ENCODE data around the gene SMAD9.
"Not testable (repeated sequence)": the region's sequence is repeated elsewhere in the genome, so short reads cannot be mapped to it uniquely, and the experiment has no call there.

SMAD9 gene

DNA sequence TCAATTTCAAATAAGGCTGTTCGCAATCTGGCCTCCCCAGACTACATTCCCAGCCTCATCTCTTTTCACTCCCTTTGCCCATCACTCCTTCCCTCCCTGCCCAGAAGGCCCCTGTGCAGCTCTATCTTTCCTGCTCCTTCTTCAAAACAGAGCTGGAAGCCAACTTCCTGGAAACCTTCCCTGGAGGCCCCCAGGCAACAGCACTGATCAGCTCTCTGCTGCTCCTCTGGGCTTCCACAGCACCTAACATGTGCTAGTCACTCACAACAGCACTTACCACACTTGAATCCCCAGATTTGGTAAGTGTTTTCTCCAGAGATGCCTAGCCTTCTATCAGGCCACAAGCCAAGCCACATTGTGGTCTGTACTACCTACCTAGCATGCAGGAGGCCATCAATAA, 9.5 kb downstream of the SMAD9 start:
- no peak for DNase-seq

DNA sequence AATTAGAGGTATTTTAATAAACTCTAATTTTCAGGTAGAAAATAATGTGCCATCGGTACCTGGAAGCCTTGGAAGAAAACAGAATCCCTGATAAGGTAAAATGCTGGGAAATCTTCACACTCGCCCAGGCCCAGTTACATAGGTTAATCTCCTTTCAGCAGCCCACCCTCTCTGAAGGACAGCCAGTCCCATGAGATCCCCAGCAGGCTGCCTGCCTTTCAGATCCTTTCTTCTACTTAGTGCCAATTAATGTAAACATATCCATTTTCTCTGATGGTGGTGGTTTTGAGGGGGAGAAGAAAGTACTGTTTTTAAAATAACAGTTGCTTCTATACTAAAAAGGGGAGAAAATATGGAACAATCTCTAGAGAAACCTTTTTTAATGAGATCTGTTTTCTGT, 12.2 kb downstream of the SMAD9 start:
- DNase-seq, result peak; percentile 52

DNA sequence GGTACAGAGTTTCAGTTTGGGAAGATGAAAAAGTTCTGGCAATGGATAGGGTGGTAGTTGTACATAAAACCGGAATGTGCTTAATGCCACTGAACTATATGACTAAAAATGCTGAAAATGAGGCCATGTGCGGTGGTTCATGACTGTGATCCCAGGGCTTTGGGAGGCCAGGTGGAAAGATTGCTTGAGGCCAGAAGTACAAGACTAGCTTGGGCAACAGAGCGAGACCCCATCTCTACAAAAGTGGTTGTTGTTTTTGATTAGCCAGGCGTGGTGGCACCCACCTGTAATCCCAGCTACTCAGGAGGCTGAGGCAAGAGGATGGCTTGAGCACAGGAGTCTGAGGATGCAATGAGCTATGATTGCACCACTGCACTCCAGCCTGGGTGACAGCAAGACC, 12.8 kb downstream of the SMAD9 start:
- no peak for DNase-seq

DNA sequence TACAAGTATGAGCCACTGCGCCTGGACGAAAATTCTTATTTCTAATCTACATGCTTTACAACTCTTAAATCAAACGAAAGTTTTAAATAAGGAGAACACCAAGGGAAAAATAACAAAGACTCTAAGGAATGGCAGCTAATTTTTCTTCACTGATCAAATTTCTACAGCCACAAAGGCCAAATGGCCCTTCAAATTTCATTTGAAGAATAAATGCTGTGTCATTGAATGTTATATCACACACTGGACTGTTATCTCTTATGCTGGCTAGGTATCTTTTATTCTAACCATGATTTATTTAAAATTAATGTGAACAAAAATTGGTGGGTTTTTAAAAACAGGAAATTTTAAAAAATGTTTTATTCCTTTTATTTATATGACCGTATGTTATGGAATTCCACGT, 14.1 kb downstream of the SMAD9 start:
- DNase-seq, result no peak

DNA sequence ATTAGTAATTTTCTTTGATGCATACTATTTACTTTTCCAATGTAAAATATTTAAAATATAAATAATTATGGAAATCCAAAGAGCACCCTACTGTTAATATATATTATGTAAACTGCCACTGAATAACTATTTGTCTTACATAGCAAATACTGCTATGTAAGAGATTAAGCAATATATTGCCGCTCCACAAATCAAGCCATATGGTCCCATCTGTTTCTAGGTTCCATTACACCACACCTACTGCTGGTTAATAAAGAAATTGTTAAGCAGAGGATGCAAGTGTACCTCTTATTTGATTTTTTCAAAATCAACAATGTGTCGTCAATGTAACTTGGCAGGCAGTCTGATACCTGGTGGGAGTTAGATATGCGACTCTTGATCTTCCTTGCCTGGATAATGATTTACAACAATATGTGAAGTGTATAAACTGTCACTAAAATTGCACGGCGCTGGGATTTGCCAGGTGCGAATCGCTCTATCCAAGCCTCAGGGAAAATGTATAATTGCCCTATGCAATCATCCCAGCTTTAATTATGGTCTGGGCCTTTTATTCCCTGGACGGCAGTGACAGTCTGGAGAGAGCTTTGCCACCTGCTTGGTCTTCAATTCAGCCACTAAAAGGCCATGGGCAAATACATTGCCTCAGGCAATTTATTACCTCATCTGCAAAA, 16.0 kb downstream of the SMAD9 start:
- DNase-seq, result peak; percentile 86

DNA sequence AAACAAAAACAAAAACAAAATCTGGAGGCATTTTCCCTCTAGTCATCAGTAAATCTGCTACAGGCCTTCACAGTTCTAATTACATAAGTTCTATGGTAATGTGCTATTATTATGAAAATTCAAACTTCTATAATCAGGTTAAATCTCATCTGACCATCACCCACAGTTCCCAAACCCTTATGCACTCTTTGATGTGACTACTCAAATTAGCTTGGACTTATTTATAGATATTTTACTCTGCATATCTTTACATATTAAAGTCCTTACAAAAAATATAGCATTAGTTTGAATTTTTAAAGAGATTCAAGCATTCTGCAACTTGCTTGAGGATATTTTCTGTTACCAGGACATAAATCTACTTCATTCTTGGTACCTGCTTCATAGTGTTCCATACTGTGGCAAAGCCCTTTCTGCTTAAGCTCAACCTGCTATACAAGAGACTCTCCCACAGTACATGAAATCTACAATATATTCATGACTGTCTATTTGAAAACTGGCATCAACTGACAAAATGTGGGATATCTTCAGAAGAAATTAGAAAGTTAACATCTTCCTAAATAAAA, 22.9 kb downstream of the SMAD9 start:
- DNase-seq, result no peak

DNA sequence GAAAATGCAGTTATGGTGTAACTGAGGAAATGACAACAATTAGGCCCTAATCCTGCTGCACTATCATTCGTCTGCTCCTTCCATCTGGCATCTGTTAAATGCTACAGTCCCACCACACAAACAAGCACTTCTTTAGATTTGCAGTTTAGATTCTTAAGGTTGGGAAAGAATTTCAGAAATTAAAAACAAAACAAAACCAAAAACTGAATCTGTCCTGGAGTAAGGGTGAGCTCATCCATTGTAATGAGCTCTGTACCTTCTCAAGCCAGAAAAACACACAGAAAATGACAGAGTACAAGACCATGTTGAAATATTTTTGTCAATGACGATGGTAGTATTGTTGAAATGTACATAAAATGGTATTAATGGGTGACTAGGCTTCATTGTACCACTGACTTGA, 28.3 kb downstream of the SMAD9 start:
- no peak for DNase-seq

DNA sequence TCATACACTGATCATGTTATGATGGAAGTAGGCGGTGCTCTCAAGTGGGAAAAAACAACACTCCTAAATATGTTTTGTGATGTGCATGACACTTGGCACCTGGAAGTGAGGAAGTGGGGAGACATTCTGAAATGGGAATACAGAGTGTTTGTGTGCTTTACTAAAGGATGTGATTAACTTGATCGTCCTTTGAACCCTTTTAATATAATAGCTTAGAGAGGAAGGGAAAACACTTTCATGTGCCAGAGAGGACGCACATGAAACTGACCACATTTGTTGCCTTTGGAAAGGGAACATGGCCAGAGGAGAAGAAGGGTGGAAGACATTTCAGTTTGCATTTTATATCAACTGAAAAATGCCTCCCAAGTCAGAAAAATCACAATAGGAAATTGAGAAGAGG, 31.4 kb downstream of the SMAD9 start:
- no peak for DNase-seq

DNA sequence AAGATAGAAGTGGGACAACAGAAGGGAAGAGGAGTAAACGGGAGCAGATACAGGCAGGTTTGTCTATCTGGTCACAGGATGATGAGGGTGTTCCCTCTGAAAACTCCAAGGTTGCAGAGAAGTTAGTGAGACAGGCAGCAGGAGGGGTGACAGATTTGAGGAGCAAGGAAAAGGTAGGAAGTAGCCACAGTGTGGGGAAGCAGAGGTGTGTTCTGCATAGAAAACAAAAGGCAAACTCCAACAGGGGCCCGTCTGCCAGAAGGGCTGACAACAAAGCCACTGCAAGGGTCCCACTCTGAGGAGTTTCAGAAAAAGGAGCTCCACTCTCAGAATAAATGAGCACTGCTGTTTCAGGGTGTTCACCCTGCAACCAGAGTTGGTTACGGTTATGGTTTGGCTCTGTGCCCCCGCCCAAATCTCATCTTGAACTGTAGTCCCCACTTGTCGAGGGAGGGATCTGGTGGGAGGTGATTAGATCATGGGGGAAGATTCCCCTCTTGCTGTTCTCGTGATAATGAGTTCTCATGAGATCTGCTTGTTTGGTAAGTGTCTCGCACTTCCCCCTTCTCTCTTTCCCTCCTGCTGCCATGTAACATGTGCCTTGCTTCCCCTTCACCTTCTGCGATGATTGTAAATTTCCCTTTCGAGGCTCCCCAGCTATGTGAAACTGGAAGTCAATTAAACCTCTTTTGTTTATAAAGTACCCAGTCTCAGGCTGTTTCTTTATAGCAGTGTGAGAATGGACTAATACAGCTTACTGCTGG, 32.1 kb downstream of the SMAD9 start:
- no peak for DNase-seq

DNA sequence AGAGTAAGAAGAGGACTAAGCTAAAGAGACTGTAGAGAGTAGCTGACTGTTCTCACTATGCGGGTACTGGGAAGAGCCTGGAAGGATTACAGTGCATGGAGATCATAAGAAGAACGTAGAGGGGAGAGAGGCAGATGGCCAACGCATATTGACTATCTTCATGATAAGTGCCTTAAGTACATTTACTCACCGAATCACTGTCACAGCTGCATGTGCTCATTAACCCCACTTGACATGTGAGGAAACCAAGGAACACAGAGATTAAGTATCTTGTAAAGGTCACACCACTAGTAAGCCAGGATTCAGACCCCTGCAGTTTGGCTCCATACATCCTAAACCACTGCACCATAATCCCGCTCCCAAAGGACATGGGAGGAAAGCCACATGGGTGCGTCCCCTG, 34.1 kb downstream of the SMAD9 start:
- peak; percentile 42 for DNase-seq

DNA sequence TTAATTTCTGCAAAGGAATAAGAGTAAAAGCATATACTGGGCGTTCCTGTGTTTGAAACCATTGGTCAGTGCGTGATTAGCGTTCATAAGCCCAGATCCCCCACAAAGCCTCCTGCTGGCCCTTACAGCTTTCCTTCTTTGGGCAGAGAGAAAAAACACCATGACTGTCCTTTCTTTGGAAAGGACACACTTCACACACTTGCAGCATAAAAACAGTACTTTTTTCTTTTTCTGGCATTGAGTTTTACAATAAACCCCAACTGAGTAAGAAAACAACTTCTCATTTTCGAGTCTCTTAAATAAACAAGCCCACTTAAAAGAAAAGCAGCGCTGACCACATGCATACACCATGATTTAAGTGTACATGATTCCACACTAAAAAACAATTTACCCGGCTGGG, 35.8 kb downstream of the SMAD9 start:
- DNase-seq, result no peak

DNA sequence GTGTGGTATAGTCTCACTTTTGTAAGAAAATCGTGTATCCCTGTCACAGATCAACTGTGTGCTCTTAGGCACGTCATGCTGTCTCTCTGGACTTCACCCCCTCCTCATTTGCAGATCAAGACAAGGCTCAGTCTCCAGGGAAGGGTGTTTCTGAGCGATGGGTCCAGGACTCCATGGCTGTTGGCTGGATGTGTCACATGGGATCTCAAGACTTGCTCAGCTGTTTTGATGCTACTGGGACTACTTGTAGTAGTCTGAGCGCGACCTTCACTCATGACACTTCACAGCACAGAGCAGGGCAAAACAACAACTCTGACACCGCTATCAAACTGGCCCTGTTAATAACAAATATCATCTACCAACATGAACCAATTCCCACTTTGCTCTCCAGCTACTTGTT, 36.2 kb downstream of the SMAD9 start:
- DNase-seq, result peak; percentile 59

DNA sequence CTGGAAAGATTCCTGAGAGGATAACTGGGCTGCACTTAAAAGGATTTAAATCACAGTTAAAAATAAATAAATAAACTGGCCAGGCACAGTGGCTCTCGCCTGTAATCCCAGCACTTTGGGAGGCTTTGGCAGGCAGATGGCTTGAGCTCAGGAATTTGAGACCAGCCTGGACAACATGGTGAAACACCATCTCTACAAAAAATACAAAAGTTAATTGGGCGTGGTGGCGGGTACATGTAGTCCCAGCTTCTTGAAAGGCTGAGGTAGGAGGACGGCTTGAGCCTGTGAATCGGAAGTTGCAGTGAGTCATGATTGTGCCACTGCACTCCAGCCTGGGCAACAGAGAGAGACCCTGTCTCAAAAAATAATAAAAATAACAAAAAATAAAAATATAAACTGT, 36.6 kb downstream of the SMAD9 start:
- DNase-seq, result not testable (repeated sequence)

DNA sequence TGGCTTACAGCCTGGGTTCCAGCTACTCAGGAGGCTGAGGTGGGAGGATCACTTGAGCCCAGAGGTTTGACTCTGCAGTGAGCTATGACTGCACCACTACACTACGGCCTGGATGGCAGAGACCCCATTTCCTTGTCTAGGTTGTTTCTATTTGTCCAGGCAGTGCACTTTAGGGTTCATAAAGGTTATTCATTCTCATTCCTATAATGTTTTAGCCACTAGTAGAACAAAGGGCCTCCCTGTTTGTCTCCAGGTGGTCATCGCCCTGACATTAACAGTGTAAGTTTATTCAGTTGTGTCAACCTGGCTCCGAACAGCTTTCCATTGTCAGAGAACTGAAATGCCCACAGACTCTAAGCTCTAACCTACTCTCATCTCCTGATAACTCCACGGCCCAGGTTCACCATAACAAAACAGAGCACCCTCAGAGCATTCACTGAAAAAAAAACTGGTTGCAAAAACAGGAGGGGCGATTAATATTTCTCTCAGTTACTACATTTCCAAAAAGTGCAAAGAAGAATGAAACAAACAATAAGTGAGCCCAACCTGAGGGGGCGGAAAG, 37.1 kb downstream of the SMAD9 start:
- no peak for DNase-seq

DNA sequence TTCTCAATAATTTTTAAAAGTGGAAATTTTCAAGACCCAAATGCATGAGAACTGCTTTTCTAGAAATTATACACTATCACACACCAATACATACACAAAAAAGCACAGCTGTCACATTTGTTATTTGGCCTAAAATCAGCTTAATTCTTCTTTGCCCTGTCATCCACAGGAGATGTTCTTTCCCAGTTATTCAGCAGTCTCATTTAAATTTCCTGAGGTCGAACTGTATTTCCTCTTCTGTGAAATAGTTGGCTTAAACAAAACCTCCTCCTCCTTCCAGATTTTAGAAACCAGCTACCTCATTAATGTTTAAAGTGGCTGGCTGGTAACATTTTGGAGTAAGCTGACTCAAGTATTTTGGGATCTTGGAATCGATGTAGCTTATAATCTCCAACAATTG, 39.1 kb downstream of the SMAD9 start:
- DNase-seq, result no peak

DNA sequence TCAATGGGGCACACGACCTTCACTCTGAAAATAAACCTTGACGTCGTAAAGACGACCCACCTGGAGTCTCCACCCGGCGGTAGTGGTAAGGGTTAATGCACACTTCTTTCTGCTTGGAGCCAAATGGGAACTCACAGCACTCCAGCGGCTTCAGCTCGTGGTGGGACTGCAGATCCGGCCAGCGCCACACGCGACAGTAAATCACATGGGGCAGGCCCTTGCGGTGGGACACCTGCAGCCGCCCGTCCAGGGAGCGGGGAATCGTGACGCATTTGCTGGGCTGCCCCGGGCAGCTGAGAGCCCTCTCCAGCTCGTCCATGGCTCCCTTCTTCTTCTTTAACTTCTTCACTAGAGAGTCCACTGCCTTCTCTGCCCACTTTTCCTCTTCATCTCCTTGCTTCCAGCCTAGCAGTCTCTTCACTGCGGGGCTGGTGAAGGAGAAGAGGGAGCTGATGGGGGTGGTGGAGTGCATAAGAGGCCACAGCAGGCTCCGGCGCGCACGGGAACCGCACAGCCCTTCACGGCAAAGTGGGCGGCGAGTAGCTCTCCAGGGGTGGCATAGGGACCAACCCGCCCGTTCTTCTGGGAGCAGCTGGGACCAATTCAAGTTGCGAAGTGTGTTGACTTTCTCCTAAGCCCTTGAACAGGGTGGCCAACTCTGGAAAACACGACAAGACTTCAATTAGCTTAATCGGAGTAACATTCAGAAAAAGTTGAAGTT, 40.7 kb downstream of the SMAD9 start:
- DNase-seq, result no peak

DNA sequence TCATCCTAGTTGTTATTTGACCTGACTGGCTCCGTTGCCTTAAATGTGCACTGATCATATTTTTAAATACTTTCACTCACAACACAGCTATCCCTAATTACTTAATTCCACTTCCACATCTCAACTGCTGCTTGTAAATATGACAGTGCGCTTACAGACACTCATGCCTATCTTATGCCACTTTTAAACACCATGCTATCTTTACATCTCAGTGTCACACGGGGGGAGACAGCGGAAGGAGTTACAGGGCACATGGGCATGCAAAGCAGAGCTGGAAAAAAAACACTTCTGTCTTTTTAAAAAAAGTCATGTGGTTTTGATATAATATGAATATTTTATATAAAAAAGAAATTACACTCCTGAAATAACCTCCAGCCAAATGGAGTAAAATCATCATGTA, 44.1 kb downstream of the SMAD9 start:
- no peak for DNase-seq

DNA sequence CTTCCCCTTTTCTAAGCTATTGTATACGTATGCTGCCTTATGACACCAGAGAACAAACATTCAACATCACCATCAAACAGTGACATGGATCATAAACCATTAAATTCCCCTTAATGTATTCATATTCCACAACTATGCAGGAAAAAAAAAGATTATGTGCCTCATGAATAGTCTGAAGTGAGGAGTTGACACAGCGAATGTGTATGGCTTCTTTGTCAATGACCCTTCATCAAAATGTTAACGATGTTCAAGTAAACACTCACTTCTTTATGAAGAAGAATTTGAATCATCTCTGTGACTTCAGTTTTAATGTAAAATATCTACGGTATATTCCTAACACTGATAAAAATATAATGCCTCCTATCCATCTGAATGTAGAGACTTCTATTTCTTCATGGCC, 44.6 kb downstream of the SMAD9 start:
- DNase-seq, result no peak

DNA sequence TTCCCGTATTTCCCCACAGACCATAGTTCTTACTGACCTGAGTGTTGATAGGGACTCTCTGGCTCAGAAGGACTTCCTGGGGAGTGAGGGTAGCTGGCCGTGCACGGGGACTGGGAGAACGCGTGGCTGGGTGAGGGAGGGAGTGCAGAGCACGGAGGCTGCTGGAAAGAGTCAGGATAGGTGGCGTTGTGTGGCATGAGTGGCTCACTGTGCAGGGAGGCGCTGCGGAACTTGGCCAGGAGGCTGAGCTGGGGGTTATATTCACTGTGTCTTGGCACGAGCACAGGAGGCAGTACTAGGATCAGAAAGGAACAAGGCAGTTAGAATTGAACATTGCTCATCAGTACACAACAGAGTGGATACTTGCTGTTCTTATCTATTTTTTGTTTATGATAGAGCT, 47.4 kb downstream of the SMAD9 start:
- DNase-seq, result no peak

DNA sequence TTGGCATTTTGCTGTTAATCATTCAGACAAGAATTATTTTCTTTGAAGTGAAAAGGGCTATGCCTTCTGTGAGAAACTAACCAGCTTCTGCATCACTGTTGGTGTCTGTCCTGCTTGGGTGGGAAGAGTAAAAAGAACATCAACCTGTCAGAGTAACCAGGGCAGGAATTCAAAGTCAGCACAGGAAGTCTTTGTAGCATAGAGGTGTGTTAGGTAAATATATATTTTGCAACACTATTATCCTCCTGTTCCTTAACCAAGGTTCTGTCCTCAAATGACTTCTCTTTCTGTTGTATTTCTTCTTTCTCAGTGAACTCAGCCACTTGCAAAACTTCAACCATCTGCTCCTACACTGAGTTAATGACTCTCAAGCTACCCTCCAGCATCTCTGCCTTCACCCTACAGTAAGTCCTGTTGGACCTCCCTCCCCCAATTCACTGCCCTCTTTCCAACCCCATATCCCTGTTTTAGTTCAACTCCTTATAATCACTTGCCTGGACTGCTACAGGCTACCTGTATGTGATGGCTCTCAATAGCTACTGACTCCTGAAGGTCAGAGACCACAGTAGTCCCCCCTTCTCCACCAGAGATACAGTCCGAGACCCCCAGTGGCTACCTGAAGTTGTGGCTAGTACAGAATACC, 49.9 kb downstream of the SMAD9 start:
- no peak for DNase-seq

DNA sequence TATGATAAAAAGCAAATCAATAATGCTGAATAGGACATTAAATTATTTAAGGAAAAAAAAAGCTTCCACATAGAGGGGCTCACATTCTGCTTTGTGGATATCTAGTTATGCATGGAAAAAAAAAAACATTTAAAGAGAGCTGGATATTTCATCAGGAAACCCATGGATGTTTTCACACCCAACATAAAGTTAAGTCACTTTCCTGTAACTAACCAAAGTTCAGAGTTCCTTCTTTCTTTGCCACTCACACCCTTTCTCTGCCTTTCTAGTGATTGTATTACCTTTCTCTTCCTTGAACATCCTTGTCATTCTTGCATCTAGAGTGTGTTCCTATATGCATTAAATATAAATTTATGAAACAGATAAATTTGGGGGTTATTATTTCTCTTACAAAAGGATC, 53.8 kb downstream of the SMAD9 start:
- no peak for DNase-seq

DNA sequence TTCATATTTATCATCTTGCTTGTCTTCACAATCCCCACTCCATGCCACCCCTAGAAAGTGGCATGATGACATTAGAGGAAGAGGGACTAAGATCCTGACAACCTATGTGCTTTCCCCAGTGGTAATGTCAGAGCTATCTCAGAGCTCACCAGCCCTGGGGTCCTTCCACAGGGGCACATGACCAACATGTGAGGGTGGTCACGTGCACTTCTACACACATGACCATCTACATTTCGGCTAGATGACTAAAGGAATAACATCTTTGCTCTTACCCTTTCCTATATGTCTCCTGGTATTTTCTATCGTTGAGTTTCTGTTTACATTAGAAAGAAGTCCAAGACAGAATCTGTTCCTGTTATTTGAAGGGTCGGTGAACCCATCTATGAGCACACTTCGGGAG, 54.8 kb downstream of the SMAD9 start:
- DNase-seq, result no peak

DNA sequence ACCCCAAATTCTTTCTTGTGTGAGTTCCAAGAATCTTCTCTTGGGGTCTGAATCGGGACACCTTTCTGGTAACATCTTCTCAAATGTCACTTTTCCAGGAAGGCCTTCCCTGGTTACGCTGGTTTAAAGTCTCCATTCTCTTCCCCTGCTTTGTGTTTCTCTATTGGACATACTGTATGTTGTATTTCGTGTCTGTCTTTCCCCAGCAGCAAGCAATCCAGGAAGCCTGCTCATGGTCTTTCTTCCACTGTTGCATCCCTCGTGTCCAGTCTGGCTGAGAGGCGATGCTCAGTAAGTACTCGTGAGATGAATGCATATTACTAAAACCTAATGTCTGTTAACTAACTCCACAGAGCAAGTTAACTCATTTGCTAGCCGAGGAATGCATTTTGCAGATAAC, 57.3 kb downstream of the SMAD9 start:
- DNase-seq, result no peak
